Choroid plexus epithelial cell (primary cell): ENCODE data around the gene PUSL1.
A peak's percentile ranks its signal among the peaks of the same experiment; 100 is the strongest.

Experiments
- DNase-seq: peaks from one replicate; pipeline ENCODE4 v3.0.0-alpha.2; 2010; ENCODE audit warnings: low read depth
- H3K4me3 ChIP-seq: 2 replicates; pipeline ENCODE4 v1.5.1; 2011; ENCODE audit warnings: low read depth, mild to moderate bottlenecking, control low read depth, low read length, moderate library complexity
- TF ChIP-seq, protein P1 (sequence below): conservative IDR thresholded peaks from 2 replicates; pipeline ENCODE4 v1.5.1; 2011; ENCODE audit warnings: low read depth, mild to moderate bottlenecking, control low read depth, inconsistent platforms, low read length, moderate library complexity

Gene PUSL1

DNA sequence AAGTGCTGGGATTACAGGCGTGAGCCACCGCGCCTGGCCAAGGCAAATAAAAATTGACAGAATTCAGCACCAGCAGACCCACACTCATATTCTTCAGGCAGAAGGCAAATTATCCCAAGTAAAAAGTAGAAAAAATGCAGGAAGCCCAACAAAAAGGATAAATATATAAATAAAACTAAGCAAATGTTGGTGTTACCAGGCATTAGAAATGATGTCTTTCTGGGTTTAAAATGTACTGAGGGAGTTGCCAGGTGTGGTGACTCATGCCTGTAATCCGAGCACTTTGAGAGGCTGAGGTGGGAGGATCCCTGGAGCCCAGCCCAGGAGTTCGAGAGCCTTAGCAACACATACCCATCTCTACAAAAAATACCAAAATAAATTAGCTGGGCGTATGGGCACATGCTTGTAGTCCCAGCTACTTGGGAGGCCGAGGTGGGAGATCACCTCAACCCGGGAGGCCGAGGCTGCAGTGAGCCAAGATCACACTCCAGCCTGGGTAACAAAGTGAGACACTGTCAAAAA lies 9.8 kb downstream of the PUSL1 start:
- peak; percentile 97 for DNase-seq
- no peak overlapping the region for H3K4me3 ChIP-seq
- TF ChIP-seq, protein P1, sequence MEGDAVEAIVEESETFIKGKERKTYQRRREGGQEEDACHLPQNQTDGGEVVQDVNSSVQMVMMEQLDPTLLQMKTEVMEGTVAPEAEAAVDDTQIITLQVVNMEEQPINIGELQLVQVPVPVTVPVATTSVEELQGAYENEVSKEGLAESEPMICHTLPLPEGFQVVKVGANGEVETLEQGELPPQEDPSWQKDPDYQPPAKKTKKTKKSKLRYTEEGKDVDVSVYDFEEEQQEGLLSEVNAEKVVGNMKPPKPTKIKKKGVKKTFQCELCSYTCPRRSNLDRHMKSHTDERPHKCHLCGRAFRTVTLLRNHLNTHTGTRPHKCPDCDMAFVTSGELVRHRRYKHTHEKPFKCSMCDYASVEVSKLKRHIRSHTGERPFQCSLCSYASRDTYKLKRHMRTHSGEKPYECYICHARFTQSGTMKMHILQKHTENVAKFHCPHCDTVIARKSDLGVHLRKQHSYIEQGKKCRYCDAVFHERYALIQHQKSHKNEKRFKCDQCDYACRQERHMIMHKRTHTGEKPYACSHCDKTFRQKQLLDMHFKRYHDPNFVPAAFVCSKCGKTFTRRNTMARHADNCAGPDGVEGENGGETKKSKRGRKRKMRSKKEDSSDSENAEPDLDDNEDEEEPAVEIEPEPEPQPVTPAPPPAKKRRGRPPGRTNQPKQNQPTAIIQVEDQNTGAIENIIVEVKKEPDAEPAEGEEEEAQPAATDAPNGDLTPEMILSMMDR: no peak

DNA sequence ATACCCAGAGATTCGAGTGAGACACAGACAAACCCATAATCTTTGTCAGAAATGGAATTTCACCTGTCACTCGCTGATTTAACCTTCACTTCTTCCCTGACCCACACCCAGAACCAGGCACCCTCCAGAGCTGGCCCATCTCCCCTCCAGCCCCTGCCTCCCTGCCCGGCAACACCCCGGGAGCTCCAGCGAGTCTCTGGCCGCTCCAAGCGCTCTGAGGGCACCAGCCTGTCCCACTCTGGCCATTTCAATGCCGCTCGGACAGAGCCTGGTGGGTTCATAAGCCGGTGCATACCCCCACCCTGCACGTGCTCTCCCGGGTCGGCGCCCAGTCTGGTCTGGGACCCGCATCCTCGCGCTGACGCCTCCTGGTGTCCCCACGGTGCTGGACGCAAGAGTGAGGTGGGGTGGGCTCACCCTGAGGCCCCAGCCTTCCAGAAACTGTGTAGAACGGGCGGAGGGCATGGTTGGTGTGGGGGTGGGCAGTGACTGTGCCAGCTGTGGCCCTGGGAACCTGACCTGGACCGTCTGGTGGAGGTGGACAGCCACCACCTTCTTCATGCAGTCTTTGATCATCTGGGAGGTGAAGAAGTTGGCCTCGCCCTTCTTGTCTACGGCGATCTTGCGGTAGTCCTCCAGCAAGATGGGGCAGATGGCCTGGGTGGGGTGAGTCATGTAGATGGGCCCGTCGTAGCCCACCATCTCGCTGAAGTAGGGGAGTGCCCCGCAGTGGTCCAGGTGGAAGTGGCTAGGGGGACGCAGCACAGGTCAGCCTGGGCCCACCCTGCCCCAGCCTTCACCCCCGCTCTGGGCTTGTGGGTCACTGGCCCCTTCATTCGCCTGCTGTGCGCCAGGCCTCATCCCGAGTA lies 10.6 kb downstream of the PUSL1 start:
- no peak overlapping the region for H3K4me3 ChIP-seq
- TF ChIP-seq, protein P1: no peak
- no peak for DNase-seq

DNA sequence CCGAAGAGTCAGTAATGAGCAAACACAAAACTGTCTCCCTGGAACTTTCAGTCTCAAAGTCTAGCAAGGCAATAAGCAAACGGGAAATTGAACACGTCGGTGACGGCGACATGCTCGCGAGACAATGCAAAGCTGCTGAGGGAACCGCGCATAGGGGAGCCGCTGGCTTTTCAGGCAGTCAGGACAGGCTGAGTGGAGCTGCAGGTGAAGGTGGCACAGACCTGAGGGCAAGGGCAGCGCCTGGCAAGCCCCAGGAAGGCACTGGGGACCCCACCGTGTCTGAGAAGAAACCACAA lies 11.2 kb downstream of the PUSL1 start:
- DNase-seq: no peak
- TF ChIP-seq, protein P1: no peak
- no peak overlapping the region for H3K4me3 ChIP-seq

DNA sequence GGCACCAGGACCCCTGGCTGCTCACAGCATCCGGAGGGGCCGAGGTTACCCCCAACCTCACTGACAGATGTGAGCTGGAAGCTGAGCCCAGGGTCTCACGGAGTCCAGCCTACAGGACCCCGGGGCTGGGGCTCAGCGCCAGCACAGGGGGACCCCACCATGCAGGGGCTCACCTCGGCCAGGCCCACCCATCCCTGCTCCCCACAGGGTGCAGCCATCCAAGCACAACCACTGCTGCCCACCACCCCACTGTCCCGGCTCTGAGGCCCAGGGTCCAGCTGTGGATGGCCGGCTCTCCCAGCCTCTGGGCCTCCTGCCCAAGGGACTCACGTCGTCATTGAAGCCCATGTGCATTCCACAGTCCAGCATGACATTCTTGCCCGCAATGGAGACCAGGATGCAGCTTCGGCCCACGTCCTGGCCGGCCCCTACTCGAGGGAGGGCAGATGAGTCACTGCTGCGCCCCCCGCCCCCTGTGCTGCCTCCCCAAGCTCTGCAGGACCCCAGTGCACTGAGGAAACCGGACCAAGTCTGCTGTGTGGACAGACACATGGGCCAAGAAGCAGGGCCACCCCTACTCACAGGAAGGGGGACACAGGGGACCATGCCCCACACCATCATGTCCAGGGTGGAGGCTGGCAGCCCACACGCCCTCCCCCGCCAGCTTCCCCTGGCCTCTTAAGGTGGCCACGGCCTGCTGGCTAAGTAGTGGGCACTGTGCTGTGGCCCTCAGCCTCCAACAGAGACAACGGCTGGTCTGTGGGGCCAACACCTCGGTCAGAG lies 12.5 kb downstream of the PUSL1 start:
- no peak overlapping the region for H3K4me3 ChIP-seq
- TF ChIP-seq, protein P1: no peak
- no peak for DNase-seq

DNA sequence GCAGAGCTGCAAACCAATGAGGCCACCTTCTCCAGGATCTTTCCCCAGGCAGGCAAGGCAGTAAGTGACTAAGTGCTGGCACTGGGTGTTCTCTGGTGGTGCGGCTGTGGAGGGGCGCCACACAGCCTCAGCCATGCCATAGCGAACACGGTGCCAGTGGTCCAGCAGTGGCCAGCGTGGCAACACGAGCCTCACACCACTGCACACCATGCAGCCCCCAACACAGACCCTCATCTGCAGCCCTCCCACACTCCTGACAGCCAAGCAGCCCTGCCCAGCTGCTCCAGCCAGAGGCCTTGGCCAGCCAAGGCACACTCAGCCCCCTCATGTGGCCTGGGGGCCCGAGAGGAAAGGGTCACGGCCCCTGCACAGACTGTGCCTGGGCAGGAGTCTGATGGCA lies 13.1 kb downstream of the PUSL1 start:
- TF ChIP-seq, protein P1: no peak

DNA sequence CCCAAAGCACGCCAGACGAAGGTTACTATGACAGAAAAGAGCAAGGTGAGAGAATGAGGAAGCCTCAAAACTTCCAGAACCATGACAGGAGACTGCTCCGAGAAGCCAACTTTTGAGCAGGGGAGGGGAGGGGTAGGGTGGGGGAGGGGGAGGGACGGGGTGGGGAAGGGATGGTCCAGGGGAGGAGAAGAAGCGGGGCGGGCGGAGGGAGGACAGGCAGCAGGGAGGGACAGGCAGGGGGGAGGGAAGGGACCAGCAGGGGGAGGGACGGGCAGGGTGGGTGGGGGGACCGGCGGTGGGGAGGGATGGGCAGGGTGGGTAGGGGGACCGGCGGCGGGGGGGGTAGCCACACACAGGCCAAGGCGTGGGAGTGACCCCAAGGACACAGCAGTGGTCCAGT lies 14.0 kb downstream of the PUSL1 start:
- no peak overlapping the region for H3K4me3 ChIP-seq
- TF ChIP-seq, protein P1: no peak
- DNase-seq: no peak

More for the DNA sequence above, 13.1 kb downstream of the PUSL1 start:
- no peak overlapping the region for H3K4me3 ChIP-seq
- no peak for DNase-seq
